Sigmoid colon (tissue), 7 donors: ENCODE results near the gene KCNH1. TPM values are rescaled to one million over a fixed set of nuclear protein-coding genes. Genes with fewer than 3 reads are reported as not detected.

Source experiments
- DNase-seq: peaks from one replicate; pipeline ENCODE4 v3.0.0-alpha.2; 2019
- H3K27ac ChIP-seq, 4 donors: fragments of 200-600 bp; sonication (generic); one replicate each; pipeline ENCODE4 v1.5.1; 2016 to 2019; ENCODE audit warnings: mild to moderate bottlenecking in 1 of 4
- H3K27me3 ChIP-seq, 3 donors: fragments of 200-600 bp; sonication (generic); one replicate each; pipeline ENCODE4 v1.5.1; 2019; ENCODE audit warnings: mild to moderate bottlenecking in 1 of 3
- H3K36me3 ChIP-seq, 4 donors: fragments of 200-600 bp; sonication (generic); one replicate each; pipeline ENCODE4 v1.5.1; 2016 to 2019
- H3K4me1 ChIP-seq, 4 donors: fragments of 200-600 bp; sonication (generic); one replicate each; pipeline ENCODE4 v1.5.1; 2017 to 2019
- H3K4me3 ChIP-seq, 4 donors: fragments of 200-600 bp; sonication (generic); one replicate each; pipeline ENCODE4 v1.5.1; 2017 to 2019; ENCODE audit warnings: mild to moderate bottlenecking in 2 of 4, moderate library complexity in 1 of 4
- H3K9me3 ChIP-seq, 4 donors: fragments of 200-600 bp in 3 of 4; sonication (generic) in 3 of 4; one replicate each; pipeline versions ENCODE4 v1.5.1 to v1.6.1; 2013 to 2019
- CTCF ChIP-seq, 4 experiments: fragments of 450-650 bp in 3 of 4; fragments of 200-600 bp in 1 of 4; IDR thresholded peaks; one replicate each; pipeline ENCODE4 v1.5.1; 2016 to 2019; ENCODE audit warnings: antibody characterized with exemption in 4 of 4, mild to moderate bottlenecking in 3 of 4, moderate library complexity in 2 of 4
- EP300 ChIP-seq, 4 donors: sonication (generic); formaldehyde crosslinking; IDR thresholded peaks; one replicate each; pipeline ENCODE4 v1.6.1; 2017; ENCODE audit warnings: antibody characterized with exemption in 4 of 4
- POLR2A ChIP-seq, 2 donors: fragments of 450-650 bp; IDR thresholded peaks; one replicate each; pipeline ENCODE4 v1.6.1; 2016; ENCODE audit warnings: antibody characterized with exemption in 2 of 2, mild to moderate bottlenecking in 2 of 2, moderate library complexity in 2 of 2
- POLR2AphosphoS5 ChIP-seq, 4 donors: sonication (generic); formaldehyde crosslinking; IDR thresholded peaks; one replicate each; pipeline ENCODE4 v1.6.1; 2017; ENCODE audit warnings: antibody characterized with exemption in 4 of 4
- WGBS, 2 donors: extraction: QIAGEN DNeasy Blood & Tissue Kit; methylation state at CpG; one replicate each; pipeline ENCODE4 v1.1.7; 2013; 5-methylcytosine and 5-hydroxymethylcytosine counted together
- intact Hi-C: fragments of 100-400 bp; cut with DNase I; formaldehyde crosslinking; loops from one replicate; pipeline ENCODE4 v1.15.1; 2023
- polyA plus RNA-seq, 3 donors: library from polyadenylated mRNA; stranded (reverse); fragments of 200-250 nt; gene quantifications; one replicate each; pipeline ENCODE4 v1.2.3, GENCODE V29; 2013
- total RNA-seq, 4 donors: library from RNA; depleted of rRNA; stranded (reverse); fragments of >200 nt; gene quantifications; one replicate each; pipeline ENCODE4 v1.1.0, GENCODE V29; 2016
- donor health status: healthy with polysubstance abuse.
- donor health status: Bipolar disorder and iron deficiency.
- donor health status: healthy.

Gene KCNH1
- total and polyA plus RNA-seq, 7 donors: 0.23 to 3.1 (median 0.55) TPM; not detected in 2

GRCh38 chr1:211129776-211130175 lies 4.2 kb downstream of the KCNH1 start:
- peaks cover 0 to 27% (median 0%) of the 10 kb centered on the region in 3 donors for H3K27me3 ChIP-seq
- no peak for TF ChIP-seq POLR2A (IDR thresholded peaks at IDR 0.05)
- no peak for TF ChIP-seq POLR2AphosphoS5 (IDR thresholded peaks at IDR 0.05)
- TF ChIP-seq CTCF (IDR thresholded peaks at IDR 0.05): no peak
- TF ChIP-seq EP300 (IDR thresholded peaks at IDR 0.05): no peak
- DNase-seq: no peak
- intact Hi-C loops: no loop called here
- no peaks in the 10 kb centered on the region for H3K9me3 ChIP-seq
- 78 to 95% methylated on average over 1 of the region's 1 CpG for WGBS, 2 donors
- no peaks in the 10 kb centered on the region for H3K36me3 ChIP-seq
- H3K4me3 ChIP-seq: no peak overlapping the region
- peaks cover 0 to 31% (median 16%) of the 10 kb centered on the region in 4 donors for H3K4me1 ChIP-seq
- no peak overlapping the region for H3K27ac ChIP-seq

DNA sequence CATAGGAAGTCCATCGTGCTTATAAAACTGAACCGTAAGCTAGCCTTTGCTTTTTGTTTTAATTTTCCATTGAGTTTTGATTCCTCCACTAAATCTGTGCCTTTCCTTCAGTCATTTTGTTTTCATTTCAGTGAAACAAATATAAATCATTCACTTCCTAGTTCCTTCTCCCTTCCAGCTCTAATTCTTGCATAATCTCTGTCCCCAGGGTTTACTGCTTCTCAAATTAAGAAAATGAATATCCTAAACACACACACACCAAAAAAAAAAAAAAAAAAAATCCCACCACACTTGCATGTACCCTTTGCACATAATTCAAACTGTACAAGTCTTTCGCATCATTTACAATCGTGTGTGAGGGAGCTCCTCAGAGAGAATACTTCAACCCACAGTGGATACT lies 6.8 kb downstream of the KCNH1 start:
- TF ChIP-seq POLR2AphosphoS5 (IDR thresholded peaks at IDR 0.05): peak in 1 of 4 donors; percentile 7
- no peak for TF ChIP-seq CTCF (IDR thresholded peaks at IDR 0.05)
- peak overlapping the region; percentile 25 to 43 (median 38) for H3K27ac ChIP-seq

GRCh38 chr1:211126622-211127021 lies 7.3 kb downstream of the KCNH1 start:
- H3K4me1 ChIP-seq: peaks cover 0 to 12% (median 3%) of the 10 kb centered on the region in 4 donors
- DNase-seq: peak; percentile 61
- H3K27ac ChIP-seq: peak overlapping the region; percentile 25 to 43 (median 38)
- TF ChIP-seq CTCF (IDR thresholded peaks at IDR 0.05) (no peak), POLR2A (IDR thresholded peaks at IDR 0.05) (no peak), POLR2AphosphoS5 (IDR thresholded peaks at IDR 0.05) (no peak), EP300 (IDR thresholded peaks at IDR 0.05) (no peak)
- no peak overlapping the region for H3K4me3 ChIP-seq
- H3K27me3 ChIP-seq: peaks cover 0 to 7% (median 0%) of the 10 kb centered on the region in 3 donors
- no peaks in the 10 kb centered on the region for H3K9me3 ChIP-seq
- H3K36me3 ChIP-seq: no peaks in the 10 kb centered on the region
- intact Hi-C loops: no loop called here
- WGBS, 2 donors: 78 to 82% methylated on average over 2 of the region's 2 CpGs

More for the DNA sequence above, 6.8 kb downstream of the KCNH1 start:
- intact Hi-C loops: no loop called here
- H3K4me1 ChIP-seq: peaks cover 0 to 12% (median 3%) of the 10 kb centered on the region in 4 donors
- no peaks in the 10 kb centered on the region for H3K9me3 ChIP-seq
- peaks cover 0 to 13% (median 0%) of the 10 kb centered on the region in 3 donors for H3K27me3 ChIP-seq
- WGBS, 2 donors: 67 to 75% methylated on average over 4 of the region's 4 CpGs
- DNase-seq: no peak
- no peak overlapping the region for H3K4me3 ChIP-seq
- no peaks in the 10 kb centered on the region for H3K36me3 ChIP-seq

GRCh38 chr1:211118407-211119102 lies 15.4 kb downstream of the KCNH1 start:
- intact Hi-C loops: no loop called here
- H3K27ac ChIP-seq: no peak overlapping the region
- no peaks in the 10 kb centered on the region for H3K36me3 ChIP-seq
- H3K4me3 ChIP-seq: no peak overlapping the region
- no peaks in the 10 kb centered on the region for H3K4me1 ChIP-seq
- no peaks in the 10 kb centered on the region for H3K9me3 ChIP-seq
- H3K27me3 ChIP-seq: no peaks in the 10 kb centered on the region
- TF ChIP-seq POLR2A (IDR thresholded peaks at IDR 0.05) (no peak), EP300 (IDR thresholded peaks at IDR 0.05) (no peak), POLR2AphosphoS5 (IDR thresholded peaks at IDR 0.05) (no peak), CTCF (IDR thresholded peaks at IDR 0.05) (no peak)
- no peak for DNase-seq
- WGBS, 2 donors: 88 to 89% methylated on average over 9 of the region's 9 CpGs
